ENCODE data around the gene RAB33B.
"Not testable (repeated sequence)": the region's sequence is repeated elsewhere in the genome, so short reads cannot be mapped to it uniquely, and the experiment has no call there.

RAB33B gene

GRCh38 chr4:139460565-139460964 is 6.6 kb downstream of the RAB33B start:
- in situ Hi-C loops (cut with MboI; ENCODE audit: low sequenced_read_pairs, unreplicated experiment), result no loop called here
- DNase-seq (ENCODE audit: low spot score), result no peak
- no peak for TF ChIP-seq CTCF (IDR thresholded peaks at IDR 0.05; ENCODE audit: borderline replicate concordance, control extremely low read depth, extremely low read depth, insufficient read depth, missing control alignments)

GRCh38 chr4:139461022-139461628 is 7.2 kb downstream of the RAB33B start:
- no peak for DNase-seq (ENCODE audit: low spot score)
- in situ Hi-C loops (cut with MboI; ENCODE audit: low sequenced_read_pairs, unreplicated experiment), result no loop called here
- no peak for TF ChIP-seq CTCF (IDR thresholded peaks at IDR 0.05; ENCODE audit: borderline replicate concordance, control extremely low read depth, extremely low read depth, insufficient read depth, missing control alignments)

GRCh38 chr4:139464512-139464911 is 10.6 kb downstream of the RAB33B start:
- in situ Hi-C loops (cut with MboI; ENCODE audit: low sequenced_read_pairs, unreplicated experiment); DNase-seq (ENCODE audit: low spot score): not testable (repeated sequence)

- no peak for DNase-seq (ENCODE audit: low spot score)
- in situ Hi-C loops (cut with MboI; ENCODE audit: low sequenced_read_pairs, unreplicated experiment), result no loop called here
- TF ChIP-seq CTCF (IDR thresholded peaks at IDR 0.05; ENCODE audit: borderline replicate concordance, control extremely low read depth, extremely low read depth, insufficient read depth, missing control alignments), result no peak
These were observed 12.0 kb downstream of the RAB33B start for GRCh38 chr4:139465922-139466321.

GRCh38 chr4:139468756-139469155 is 14.8 kb downstream of the RAB33B start:
- DNase-seq (ENCODE audit: low spot score); in situ Hi-C loops (cut with MboI; ENCODE audit: low sequenced_read_pairs, unreplicated experiment): not testable (repeated sequence)

- DNase-seq (ENCODE audit: low spot score), result no peak
- in situ Hi-C loops (cut with MboI; ENCODE audit: low sequenced_read_pairs, unreplicated experiment), result no loop called here
- TF ChIP-seq CTCF (IDR thresholded peaks at IDR 0.05; ENCODE audit: borderline replicate concordance, control extremely low read depth, extremely low read depth, insufficient read depth, missing control alignments), result no peak
These were observed 15.3 kb downstream of the RAB33B start for GRCh38 chr4:139469216-139469615.

GRCh38 chr4:139469869-139470268 is 15.9 kb downstream of the RAB33B start:
- no peak for TF ChIP-seq CTCF (IDR thresholded peaks at IDR 0.05; ENCODE audit: borderline replicate concordance, control extremely low read depth, extremely low read depth, insufficient read depth, missing control alignments)
- no peak for DNase-seq (ENCODE audit: low spot score)
- in situ Hi-C loops (cut with MboI; ENCODE audit: low sequenced_read_pairs, unreplicated experiment), result no loop called here

GRCh38 chr4:139470295-139470694 is 16.4 kb downstream of the RAB33B start:
- TF ChIP-seq CTCF (IDR thresholded peaks at IDR 0.05; ENCODE audit: borderline replicate concordance, control extremely low read depth, extremely low read depth, insufficient read depth, missing control alignments), result no peak
- DNase-seq (ENCODE audit: low spot score), result no peak
- in situ Hi-C loops (cut with MboI; ENCODE audit: low sequenced_read_pairs, unreplicated experiment), result no loop called here

All from GM13976 (cell line).